NCI-H1694 treated with DMSO at 0.1 percent for 48 hours (cell line): ENCODE results near the gene STK39.

ENCODE experiments used
- DNase-seq: peaks from one replicate; lab custom pipeline; 2025; lab: John Stamatoyannopoulos, UW

The STK39 gene

DNA sequence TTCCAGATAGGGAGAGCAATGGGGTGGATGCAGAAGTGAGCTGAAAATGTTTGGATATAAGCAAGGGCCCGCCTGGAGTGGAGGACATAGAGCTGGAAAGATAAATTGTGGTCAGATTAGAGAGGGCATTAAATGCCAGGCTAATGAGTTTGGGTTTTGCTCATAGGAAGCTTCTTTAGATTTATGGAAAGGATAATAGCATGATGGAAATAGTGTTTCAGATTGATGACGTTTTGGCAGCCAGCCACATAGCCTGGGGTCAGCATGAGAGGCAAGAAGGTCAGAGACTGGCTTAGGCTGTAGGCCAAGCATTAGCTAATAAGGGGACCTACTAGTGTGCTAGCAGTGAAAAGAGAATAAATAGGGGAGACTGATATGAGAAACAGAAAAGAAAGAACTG lies 321.6 kb downstream of the STK39 start:
- DNase-seq, result no peak

DNA sequence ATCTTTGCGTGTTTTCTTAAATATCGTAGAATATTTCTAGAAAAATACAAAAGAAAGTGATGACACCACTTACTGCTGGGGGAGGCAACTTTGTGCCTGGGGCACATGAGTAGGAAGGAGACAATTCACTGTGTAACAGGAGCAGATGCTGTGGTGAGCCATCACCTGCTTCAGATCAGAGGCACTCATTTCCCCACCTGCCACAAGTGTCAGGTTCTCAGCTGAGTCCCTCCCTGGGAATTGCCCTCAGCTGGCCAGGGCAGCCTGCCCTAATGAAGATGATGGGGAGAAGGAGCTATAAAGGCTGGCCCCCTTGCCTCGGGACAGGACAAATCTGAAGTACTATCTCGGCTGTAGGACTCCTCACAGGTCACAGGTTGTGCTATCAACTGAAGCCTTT lies 322.8 kb downstream of the STK39 start:
- no peak for DNase-seq

DNA sequence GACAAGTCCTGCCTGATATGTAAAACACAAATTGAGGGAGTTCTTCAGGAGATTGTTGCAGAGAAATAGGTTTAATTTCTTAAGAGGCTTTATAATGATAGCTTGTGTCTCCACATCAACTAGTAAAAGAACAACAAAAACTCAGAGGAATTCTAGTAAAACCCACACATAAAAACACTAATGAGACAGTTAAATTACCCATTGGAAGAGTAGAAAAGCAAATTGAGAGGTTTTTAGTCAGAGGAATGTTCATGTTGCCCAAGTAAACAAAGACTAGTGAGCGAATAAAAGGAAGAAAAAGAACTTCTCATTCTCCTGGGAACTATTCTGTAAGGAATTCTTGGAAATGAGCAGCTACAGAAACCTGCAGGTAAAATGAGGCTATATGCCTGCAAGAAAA lies 330.6 kb downstream of the STK39 start:
- no peak for DNase-seq

DNA sequence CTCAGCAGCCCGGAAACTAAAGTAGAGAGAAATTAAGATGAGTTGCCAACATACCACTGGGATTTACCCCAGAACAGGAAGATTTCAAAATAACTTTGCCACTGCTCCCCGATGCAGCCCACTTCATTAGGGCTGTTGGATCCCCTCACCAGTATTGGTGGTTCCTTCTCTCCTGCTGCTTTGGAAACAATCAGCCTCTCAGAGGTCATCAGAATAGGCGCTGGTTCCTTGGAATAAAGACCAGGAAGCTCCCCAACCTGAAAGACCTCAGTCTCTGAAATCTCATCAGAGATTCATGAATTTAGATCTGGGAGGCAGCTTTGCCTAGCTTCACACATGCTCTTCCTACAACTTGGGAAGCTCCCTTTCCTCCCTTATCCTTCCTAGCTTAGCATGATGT lies 332.4 kb downstream of the STK39 start:
- no peak for DNase-seq

DNA sequence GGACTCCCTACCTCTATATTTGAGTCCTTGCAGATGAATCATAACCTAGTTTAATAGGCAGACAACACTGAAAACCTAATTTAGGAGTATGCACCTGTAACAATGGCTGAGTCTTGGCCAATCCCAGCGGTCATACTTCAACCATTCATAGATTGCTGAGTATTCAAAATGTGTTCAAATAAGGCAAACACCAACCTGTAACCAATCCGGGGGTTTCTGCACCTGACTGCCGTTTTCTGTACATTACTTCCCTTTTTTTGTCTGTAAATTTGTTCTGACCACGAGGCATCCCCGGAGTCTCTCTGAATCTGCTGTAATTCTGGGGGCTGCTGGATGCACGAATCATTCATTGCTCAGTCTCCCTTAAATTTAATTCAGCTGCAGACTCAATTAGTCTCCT lies 338.6 kb downstream of the STK39 start:
- no peak for DNase-seq

DNA sequence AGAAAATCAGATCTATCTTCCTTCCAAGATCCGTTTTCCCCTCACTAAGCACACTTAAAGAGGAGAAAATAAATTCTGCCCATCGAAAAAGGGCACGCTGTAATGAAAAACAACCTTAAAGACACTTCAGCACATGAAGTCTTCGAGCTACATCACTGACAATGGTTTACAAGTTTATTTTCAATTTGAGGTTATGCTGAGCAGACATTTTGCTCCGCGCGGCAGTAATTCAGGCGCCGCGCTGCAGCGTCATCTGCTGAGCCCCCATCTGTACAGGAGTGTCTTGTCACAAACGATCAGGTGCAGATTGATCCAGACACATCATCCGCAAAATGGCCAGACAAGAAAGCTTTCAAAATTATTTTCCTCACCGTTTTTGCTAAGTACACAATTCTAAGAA lies 341.7 kb downstream of the STK39 start:
- DNase-seq, result no peak
